Urinary bladder (tissue), 4 donors: ENCODE results near the gene APOL6. TPM values are rescaled to one million over a fixed set of nuclear protein-coding genes. Genes with fewer than 3 reads are reported as not detected.

ENCODE experiments used
- DNase-seq: peaks from one replicate; pipeline ENCODE4 v3.0.0-alpha.2; 2015; ENCODE audit errors: extremely low spot score
- H3K27ac ChIP-seq: one replicate; pipeline ENCODE4 v1.5.1; 2013; ENCODE audit warnings: low read depth, mild to moderate bottlenecking, moderate library complexity
- H3K36me3 ChIP-seq: one replicate; pipeline ENCODE4 v1.6.1; 2013; ENCODE audit warnings: mild to moderate bottlenecking, moderate library complexity; ENCODE audit not compliant: insufficient read depth
- H3K4me1 ChIP-seq: one replicate; pipeline ENCODE4 v1.6.1; 2013; ENCODE audit warnings: mild to moderate bottlenecking, moderate library complexity; ENCODE audit not compliant: insufficient read depth
- H3K4me3 ChIP-seq: one replicate; pipeline ENCODE4 v1.5.1; 2013; ENCODE audit warnings: low read depth, low read length
- WGBS: extraction: QIAGEN DNeasy Blood & Tissue Kit; methylation state at CpG from one replicate; pipeline ENCODE4 v1.1.7; 2013; 5-methylcytosine and 5-hydroxymethylcytosine counted together
- polyA plus RNA-seq: library from polyadenylated mRNA; stranded (reverse); fragments of 200-250 nt; gene quantifications from one replicate; pipeline ENCODE4 v1.2.3, GENCODE V29; 2013
- total RNA-seq: library from RNA; depleted of rRNA; stranded (reverse); fragments of >200 nt; gene quantifications from one replicate; pipeline ENCODE4 v1.2.3, GENCODE V29; 2014
- donor health status: healthy with polysubstance abuse.
- donor health status: healthy.

APOL6 gene, protein sequence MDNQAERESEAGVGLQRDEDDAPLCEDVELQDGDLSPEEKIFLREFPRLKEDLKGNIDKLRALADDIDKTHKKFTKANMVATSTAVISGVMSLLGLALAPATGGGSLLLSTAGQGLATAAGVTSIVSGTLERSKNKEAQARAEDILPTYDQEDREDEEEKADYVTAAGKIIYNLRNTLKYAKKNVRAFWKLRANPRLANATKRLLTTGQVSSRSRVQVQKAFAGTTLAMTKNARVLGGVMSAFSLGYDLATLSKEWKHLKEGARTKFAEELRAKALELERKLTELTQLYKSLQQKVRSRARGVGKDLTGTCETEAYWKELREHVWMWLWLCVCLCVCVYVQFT
- total RNA-seq: 23.6 TPM
- 7.0 TPM for polyA plus RNA-seq

GRCh38 chr22:35648066-35649025 lies at the start of gene APOL6:
Gene APOL6, plus strand, starts transcription at chr22:35648446. Its CDS starts 7,980 bp downstream, at chr22:35656426.
- H3K4me3 ChIP-seq: peak within 1 kb of the TSS; percentile 80
- DNase-seq: no peak
- no peaks in the 10 kb centered on the region for H3K4me1 ChIP-seq
- WGBS: 22% methylated on average over 18 of the region's 18 CpGs
- H3K27ac ChIP-seq: peak within 1 kb of the TSS; percentile 98
- no peaks in the 10 kb centered on the region for H3K36me3 ChIP-seq

- Histone ChIP-seq H3K4me1 (no peaks in the 10 kb centered on the region), H3K36me3 (no peaks in the 10 kb centered on the region), H3K27ac (no peak overlapping the region), H3K4me3 (no peak overlapping the region)
- 96% methylated on average over 4 of the region's 4 CpGs for WGBS
- DNase-seq: no peak
Measured at GRCh38 chr22:35599364-35599763, 48.9 kb upstream of the APOL6 start.

DNA sequence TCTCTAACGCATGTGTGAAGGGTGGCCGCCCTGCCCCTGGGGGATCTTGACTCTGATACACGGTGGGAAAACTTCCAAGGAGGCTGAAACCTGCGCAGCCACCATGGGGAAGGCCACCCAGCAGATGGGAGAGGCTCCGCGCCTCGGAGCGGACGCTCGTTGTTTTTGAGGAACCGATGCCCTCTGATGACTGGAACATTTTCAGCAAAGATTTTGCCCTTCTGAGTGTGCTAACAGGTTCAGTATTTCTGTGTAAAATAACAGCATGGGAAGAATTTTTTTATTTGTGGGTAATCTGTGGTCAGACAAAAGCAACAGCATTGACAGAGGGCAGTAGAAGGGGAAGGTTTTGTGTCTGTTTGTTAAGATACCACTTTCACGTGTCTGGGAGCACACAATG lies 47.8 kb upstream of the APOL6 start:
- no peaks in the 10 kb centered on the region for H3K36me3 ChIP-seq
- WGBS: 80% methylated on average over 12 of the region's 12 CpGs
- no peak overlapping the region for H3K27ac ChIP-seq
- H3K4me3 ChIP-seq: no peak overlapping the region
- H3K4me1 ChIP-seq: no peaks in the 10 kb centered on the region
- no peak for DNase-seq

GRCh38 chr22:35601013-35601580 lies 47.1 kb upstream of the APOL6 start:
- H3K36me3 ChIP-seq: no peaks in the 10 kb centered on the region
- DNase-seq: no peak
- WGBS: 97% methylated on average over 5 of the region's 5 CpGs
- H3K27ac ChIP-seq: no peak overlapping the region
- no peaks in the 10 kb centered on the region for H3K4me1 ChIP-seq
- H3K4me3 ChIP-seq: no peak overlapping the region

DNA sequence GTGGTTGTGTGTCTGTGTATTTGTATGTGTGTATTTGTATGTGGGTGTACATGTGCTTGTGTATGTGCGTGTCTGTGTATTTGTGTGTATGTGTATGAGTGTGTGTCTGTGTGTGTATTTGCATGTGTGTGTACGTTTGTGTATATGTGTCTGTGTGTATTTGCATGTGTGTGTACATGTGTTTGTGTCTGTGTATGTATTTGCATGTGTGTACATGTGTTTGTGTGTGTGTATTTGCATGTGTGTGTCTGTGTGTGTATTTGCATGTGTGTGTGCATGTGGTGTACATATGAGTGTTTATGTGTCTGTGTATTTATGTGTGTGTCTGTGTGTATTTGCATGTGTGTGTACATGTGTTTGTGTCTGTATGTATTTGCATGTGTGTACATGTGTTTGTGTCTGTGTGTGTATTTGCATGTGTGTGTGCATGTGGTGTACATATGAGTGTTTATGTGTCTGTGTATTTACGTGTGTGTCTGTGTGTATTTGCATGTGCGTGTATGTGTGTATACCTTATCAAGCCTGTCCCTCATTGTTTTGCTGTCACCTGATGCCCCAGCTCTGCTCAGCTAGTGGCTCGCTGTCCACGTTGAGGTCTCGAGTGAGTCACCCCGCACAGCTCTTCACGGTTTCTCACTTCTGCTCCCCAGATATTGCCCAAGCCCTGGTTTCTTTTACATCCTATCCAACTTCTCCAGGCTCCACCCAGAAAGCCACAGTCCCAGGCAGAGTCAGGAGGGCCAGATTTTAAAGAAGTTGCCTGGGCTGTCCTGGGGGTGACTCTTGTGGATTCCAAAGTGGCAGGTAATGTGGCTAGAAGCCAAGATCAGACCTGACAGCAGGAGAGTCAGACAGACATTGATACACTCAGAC lies 46.3 kb upstream of the APOL6 start:
- no peaks in the 10 kb centered on the region for H3K36me3 ChIP-seq
- DNase-seq: no peak
- 77% methylated on average over 9 of the region's 9 CpGs for WGBS
- no peak overlapping the region for H3K27ac ChIP-seq
- no peak overlapping the region for H3K4me3 ChIP-seq
- H3K4me1 ChIP-seq: no peaks in the 10 kb centered on the region

DNA sequence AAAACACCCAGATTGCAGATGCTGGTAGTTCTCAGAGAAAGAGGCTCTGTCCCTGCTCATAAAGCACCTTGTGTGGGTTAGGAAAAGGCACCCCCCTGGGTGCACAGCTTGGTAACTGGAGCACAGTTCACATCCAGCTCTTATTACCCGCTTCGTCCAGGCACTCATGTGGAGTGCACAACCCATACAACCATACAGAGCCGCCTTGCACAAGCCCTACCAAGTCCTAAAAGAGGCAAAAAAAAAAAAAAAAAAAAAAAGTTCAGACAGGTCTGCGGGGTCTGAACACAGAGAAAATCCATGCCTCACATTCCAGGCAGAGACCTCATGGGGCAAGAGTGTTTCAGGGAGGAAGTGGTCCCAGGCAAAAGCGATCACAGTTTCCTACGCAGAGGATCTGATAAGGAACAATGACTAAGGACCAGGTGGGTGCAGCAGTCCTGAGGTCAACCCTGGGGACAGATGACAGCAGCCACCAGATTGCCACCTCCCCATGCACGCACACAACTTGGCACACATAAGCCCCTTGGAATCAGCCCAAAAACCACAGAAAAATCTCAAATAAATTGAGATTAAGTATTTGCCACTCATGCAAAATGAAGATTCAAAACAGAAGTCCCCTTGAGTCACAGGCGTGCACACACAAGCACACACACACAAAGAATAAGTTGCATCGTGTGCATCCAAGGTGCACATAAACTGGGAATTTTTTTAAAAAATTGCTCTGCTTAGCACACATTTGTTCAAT lies 43.5 kb upstream of the APOL6 start:
- Histone ChIP-seq H3K4me3 (no peak overlapping the region), H3K27ac (no peak overlapping the region), H3K36me3 (no peaks in the 10 kb centered on the region), H3K4me1 (no peaks in the 10 kb centered on the region)
- 63% methylated on average over 9 of the region's 9 CpGs for WGBS
- no peak for DNase-seq

DNA sequence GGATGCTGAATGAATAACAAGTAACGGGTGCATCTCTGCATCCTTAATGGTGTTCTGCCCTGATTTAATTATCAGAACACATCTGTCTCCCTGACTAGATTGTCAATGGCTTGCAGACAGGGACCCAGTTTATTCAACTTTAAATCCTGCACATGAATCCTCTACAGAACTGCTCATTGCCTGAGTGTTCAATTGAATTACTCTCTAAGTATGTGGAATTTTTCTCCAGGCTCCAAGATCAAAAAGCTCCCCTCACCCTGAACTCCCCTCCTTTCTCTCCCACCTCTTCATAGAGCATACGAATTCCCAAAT lies 42.9 kb upstream of the APOL6 start:
- H3K4me1 ChIP-seq: no peaks in the 10 kb centered on the region
- no peaks in the 10 kb centered on the region for H3K36me3 ChIP-seq
- no peak for DNase-seq
- WGBS: 64% methylated on average over 2 of the region's 2 CpGs
- H3K27ac ChIP-seq: no peak overlapping the region
- H3K4me3 ChIP-seq: no peak overlapping the region

GRCh38 chr22:35605851-35606481 lies 42.3 kb upstream of the APOL6 start:
- no peak overlapping the region for H3K27ac ChIP-seq
- WGBS: 54% methylated on average over 13 of the region's 13 CpGs

DNA sequence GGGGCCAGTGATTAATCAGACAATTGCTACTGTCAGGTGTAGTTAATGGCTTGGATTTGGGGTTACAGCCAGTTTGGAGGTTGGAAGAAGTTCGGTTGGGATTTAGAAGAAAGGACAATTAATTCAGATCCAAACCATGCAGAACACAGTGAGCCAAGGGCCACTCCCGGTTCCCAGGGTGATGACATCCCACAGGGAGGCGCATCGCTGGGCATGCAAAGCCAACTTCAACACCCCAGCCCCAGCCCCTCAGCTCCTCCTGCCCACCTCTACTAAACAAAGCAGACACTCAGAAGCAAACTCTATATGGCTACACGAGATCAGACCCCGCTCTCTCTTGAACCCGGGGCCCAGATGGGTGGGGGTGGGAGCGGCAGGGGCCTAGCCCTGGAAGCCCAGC lies 41.3 kb upstream of the APOL6 start:
- 87% methylated on average over 8 of the region's 8 CpGs for WGBS
- H3K4me1 ChIP-seq: no peaks in the 10 kb centered on the region
- H3K36me3 ChIP-seq: no peaks in the 10 kb centered on the region
- H3K4me3 ChIP-seq: no peak overlapping the region
- no peak overlapping the region for H3K27ac ChIP-seq
- no peak for DNase-seq

More at GRCh38 chr22:35605851-35606481, 42.3 kb upstream of the APOL6 start:
- no peak for DNase-seq
- no peak overlapping the region for H3K4me3 ChIP-seq
- H3K4me1 ChIP-seq: no peaks in the 10 kb centered on the region
- H3K36me3 ChIP-seq: no peaks in the 10 kb centered on the region

- H3K27ac ChIP-seq: no peak overlapping the region
- DNase-seq: no peak
- H3K4me1 ChIP-seq: no peaks in the 10 kb centered on the region
- WGBS: 87% methylated on average over 11 of the region's 11 CpGs
- no peak overlapping the region for H3K4me3 ChIP-seq
- no peaks in the 10 kb centered on the region for H3K36me3 ChIP-seq
Measured at GRCh38 chr22:35608088-35608487, 40.2 kb upstream of the APOL6 start.

GRCh38 chr22:35609261-35609660 lies 39.0 kb upstream of the APOL6 start:
- no peak overlapping the region for H3K27ac ChIP-seq
- H3K36me3 ChIP-seq: no peaks in the 10 kb centered on the region
- no peak overlapping the region for H3K4me3 ChIP-seq
- no peak for DNase-seq
- no peaks in the 10 kb centered on the region for H3K4me1 ChIP-seq
- 95% methylated on average over 9 of the region's 9 CpGs for WGBS

DNA sequence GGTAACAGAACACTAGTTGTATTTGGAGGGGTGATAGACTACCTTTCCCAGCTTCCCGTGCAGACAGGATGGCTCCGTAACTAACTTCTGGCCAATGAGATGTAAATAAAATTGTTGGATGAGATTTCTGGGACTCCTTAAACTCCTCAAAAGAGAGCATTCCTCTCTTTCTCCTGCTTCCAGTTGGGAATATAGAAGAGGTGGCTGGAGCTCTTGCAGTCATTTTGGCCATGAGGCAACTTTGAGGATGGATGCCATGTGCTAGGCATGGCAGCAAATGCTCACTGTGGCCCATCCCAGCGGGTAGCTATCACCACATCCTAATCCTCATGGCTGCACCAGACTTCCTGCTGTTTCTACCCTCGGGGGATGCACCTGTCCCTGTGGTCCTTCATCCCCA lies 38.5 kb upstream of the APOL6 start:
- H3K27ac ChIP-seq: no peak overlapping the region
- H3K4me3 ChIP-seq: no peak overlapping the region
- no peaks in the 10 kb centered on the region for H3K4me1 ChIP-seq
- H3K36me3 ChIP-seq: no peaks in the 10 kb centered on the region
- WGBS: 87% methylated on average over 4 of the region's 4 CpGs
- DNase-seq: no peak
